Body of pancreas (tissue), 4 donors: ENCODE data around the gene VSIG1.

ENCODE experiments used
- POLR2A ChIP-seq, 3 donors: fragments of 450-650 bp; IDR thresholded peaks; one replicate each; pipeline ENCODE4 v1.6.1; 2016; ENCODE audit warnings: antibody characterized with exemption in 3 of 3, mild to moderate bottlenecking in 2 of 3
- TF ChIP-seq, protein P1 (sequence below), 7 experiments: fragments of 450-650 bp in 4 of 7; fragments of 200-600 bp in 3 of 7; sonication (generic) in 3 of 7; IDR thresholded peaks; one replicate each; pipeline ENCODE4 v1.5.1; 2016 to 2019; ENCODE audit warnings: antibody characterized with exemption in 7 of 7

- TF ChIP-seq, protein P1, sequence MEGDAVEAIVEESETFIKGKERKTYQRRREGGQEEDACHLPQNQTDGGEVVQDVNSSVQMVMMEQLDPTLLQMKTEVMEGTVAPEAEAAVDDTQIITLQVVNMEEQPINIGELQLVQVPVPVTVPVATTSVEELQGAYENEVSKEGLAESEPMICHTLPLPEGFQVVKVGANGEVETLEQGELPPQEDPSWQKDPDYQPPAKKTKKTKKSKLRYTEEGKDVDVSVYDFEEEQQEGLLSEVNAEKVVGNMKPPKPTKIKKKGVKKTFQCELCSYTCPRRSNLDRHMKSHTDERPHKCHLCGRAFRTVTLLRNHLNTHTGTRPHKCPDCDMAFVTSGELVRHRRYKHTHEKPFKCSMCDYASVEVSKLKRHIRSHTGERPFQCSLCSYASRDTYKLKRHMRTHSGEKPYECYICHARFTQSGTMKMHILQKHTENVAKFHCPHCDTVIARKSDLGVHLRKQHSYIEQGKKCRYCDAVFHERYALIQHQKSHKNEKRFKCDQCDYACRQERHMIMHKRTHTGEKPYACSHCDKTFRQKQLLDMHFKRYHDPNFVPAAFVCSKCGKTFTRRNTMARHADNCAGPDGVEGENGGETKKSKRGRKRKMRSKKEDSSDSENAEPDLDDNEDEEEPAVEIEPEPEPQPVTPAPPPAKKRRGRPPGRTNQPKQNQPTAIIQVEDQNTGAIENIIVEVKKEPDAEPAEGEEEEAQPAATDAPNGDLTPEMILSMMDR (IDR thresholded peaks at IDR 0.05) = no peak
- no peak for TF ChIP-seq POLR2A (IDR thresholded peaks at IDR 0.05)
Observed at GRCh38 chrX:108033890-108034289, 11.0 kb upstream of the VSIG1 start.
